Body of pancreas (tissue), 4 donors: ENCODE results near the gene DEFB126.

Source experiments
- POLR2A ChIP-seq, 3 donors: fragments of 450-650 bp; IDR thresholded peaks; one replicate each; pipeline ENCODE4 v1.6.1; 2016; ENCODE audit warnings: antibody characterized with exemption in 3 of 3, mild to moderate bottlenecking in 2 of 3
- TF ChIP-seq, protein P1 (sequence below), 7 experiments: fragments of 450-650 bp in 4 of 7; fragments of 200-600 bp in 3 of 7; sonication (generic) in 3 of 7; IDR thresholded peaks; one replicate each; pipeline ENCODE4 v1.5.1; 2016 to 2019; ENCODE audit warnings: antibody characterized with exemption in 7 of 7

GRCh38 chr20:157154-157553 lies 14.8 kb downstream of the DEFB126 start, which contains the start of gene DEFB127:
- TF ChIP-seq, protein P1, sequence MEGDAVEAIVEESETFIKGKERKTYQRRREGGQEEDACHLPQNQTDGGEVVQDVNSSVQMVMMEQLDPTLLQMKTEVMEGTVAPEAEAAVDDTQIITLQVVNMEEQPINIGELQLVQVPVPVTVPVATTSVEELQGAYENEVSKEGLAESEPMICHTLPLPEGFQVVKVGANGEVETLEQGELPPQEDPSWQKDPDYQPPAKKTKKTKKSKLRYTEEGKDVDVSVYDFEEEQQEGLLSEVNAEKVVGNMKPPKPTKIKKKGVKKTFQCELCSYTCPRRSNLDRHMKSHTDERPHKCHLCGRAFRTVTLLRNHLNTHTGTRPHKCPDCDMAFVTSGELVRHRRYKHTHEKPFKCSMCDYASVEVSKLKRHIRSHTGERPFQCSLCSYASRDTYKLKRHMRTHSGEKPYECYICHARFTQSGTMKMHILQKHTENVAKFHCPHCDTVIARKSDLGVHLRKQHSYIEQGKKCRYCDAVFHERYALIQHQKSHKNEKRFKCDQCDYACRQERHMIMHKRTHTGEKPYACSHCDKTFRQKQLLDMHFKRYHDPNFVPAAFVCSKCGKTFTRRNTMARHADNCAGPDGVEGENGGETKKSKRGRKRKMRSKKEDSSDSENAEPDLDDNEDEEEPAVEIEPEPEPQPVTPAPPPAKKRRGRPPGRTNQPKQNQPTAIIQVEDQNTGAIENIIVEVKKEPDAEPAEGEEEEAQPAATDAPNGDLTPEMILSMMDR (IDR thresholded peaks at IDR 0.05): no peak
- TF ChIP-seq POLR2A (IDR thresholded peaks at IDR 0.05): no peak
